NCI-H2029 (cell line): ENCODE data around the gene HOXB7.
A peak's percentile ranks its signal among the peaks of the same experiment; 100 is the strongest.

ENCODE experiments used
- DNase-seq: peaks from one replicate; lab custom pipeline; 2025; lab: John Stamatoyannopoulos, UW

Gene HOXB7

GRCh38 chr17:48623583-48623982, 12.8 kb upstream of the HOXB7 start:
- DNase-seq = no peak

GRCh38 chr17:48622857-48623256, 12.0 kb upstream of the HOXB7 start:
- DNase-seq = no peak

GRCh38 chr17:48621410-48622392, 10.9 kb upstream of the HOXB7 start:
- no peak for DNase-seq

GRCh38 chr17:48620461-48621139, 9.8 kb upstream of the HOXB7 start:
- DNase-seq = no peak

GRCh38 chr17:48619826-48620449, 9.1 kb upstream of the HOXB7 start:
- DNase-seq = no peak

- DNase-seq = peak; percentile 65
These were observed 7.6 kb upstream of the HOXB7 start for GRCh38 chr17:48618256-48618896.

- no peak for DNase-seq
These were observed 6.8 kb upstream of the HOXB7 start for GRCh38 chr17:48617471-48618255.

- DNase-seq = no peak
These were observed 6.1 kb upstream of the HOXB7 start for GRCh38 chr17:48616717-48617470.

GRCh38 chr17:48615963-48616716, 5.3 kb upstream of the HOXB7 start:
- DNase-seq = no peak

GRCh38 chr17:48615047-48615962, 4.5 kb upstream of the HOXB7 start, which contains the start of gene HOXB8:
Gene HOXB8 (minus strand): TSS chr17:48615292. CDS start chr17:48614704, 588 bp downstream.
- no peak for DNase-seq

GRCh38 chr17:48613862-48614694, 3.3 kb upstream of the HOXB7 start:
- DNase-seq = no peak

- DNase-seq = no peak
These were observed 2.3 kb upstream of the HOXB7 start for GRCh38 chr17:48612854-48613691.

GRCh38 chr17:48612456-48612853, 1.6 kb upstream of the HOXB7 start:
- DNase-seq = peak; percentile 68

GRCh38 chr17:48611681-48612455, 1.1 kb upstream of the HOXB7 start:
- peak; percentile 80 for DNase-seq

- DNase-seq = no peak
These were observed 396 bp upstream of the HOXB7 start for GRCh38 chr17:48611213-48611612.

GRCh38 chr17:48609759-48610281, 997 bp downstream of the HOXB7 start:
- DNase-seq = no peak
